SJSA1 (cell line): ENCODE results near the gene RNF31. TPM values are rescaled to one million over a fixed set of nuclear protein-coding genes. Genes with fewer than 3 reads are reported as not detected.

Source experiments
- DNase-seq, 2 experiments: peaks; one replicate each; pipeline ENCODE4 v3.0.0-alpha.2; 2015 to 2020; ENCODE audit warnings: low spot score in 2 of 2, low read depth in 1 of 2
- H3K27ac ChIP-seq: fragments of 250-450 bp; sonication (Bioruptor Pico); 2 replicates; pipeline ENCODE4 v1.5.1; 2020; ENCODE audit warnings: mild to moderate bottlenecking, moderate library complexity
- H3K27me3 ChIP-seq: fragments of 250-450 bp; sonication (Bioruptor Pico); replicated peaks from 2 replicates; pipeline ENCODE4 v1.5.1; 2020; ENCODE audit warnings: mild to moderate bottlenecking, moderate library complexity
- H3K36me3 ChIP-seq: fragments of 250-450 bp; sonication (Bioruptor Pico); 2 replicates; pipeline ENCODE4 v1.5.1; 2020; ENCODE audit warnings: mild to moderate bottlenecking
- H3K4me1 ChIP-seq: fragments of 250-450 bp; sonication (Bioruptor Pico); replicated peaks from 2 replicates; pipeline ENCODE4 v1.6.1; 2021; ENCODE audit warnings: mild to moderate bottlenecking
- H3K4me3 ChIP-seq: fragments of 250-450 bp; sonication (Bioruptor Pico); 2 replicates; pipeline ENCODE4 v1.5.1; 2020; ENCODE audit warnings: mild to moderate bottlenecking
- H3K9me3 ChIP-seq: fragments of 250-450 bp; sonication (Bioruptor Pico); replicated peaks from 2 replicates; pipeline ENCODE4 v1.5.1; 2020; ENCODE audit warnings: mild to moderate bottlenecking
- total RNA-seq: library from RNA; depleted of rRNA; stranded (reverse); fragments of >200 nt; shearing (Covaris generic); gene quantifications from 2 replicates; pipeline ENCODE4 v1.2.3, GENCODE V29; 2014

Gene RNF31
- total RNA-seq, 1 experiment from 2014 or later = 40.3 TPM

DNA sequence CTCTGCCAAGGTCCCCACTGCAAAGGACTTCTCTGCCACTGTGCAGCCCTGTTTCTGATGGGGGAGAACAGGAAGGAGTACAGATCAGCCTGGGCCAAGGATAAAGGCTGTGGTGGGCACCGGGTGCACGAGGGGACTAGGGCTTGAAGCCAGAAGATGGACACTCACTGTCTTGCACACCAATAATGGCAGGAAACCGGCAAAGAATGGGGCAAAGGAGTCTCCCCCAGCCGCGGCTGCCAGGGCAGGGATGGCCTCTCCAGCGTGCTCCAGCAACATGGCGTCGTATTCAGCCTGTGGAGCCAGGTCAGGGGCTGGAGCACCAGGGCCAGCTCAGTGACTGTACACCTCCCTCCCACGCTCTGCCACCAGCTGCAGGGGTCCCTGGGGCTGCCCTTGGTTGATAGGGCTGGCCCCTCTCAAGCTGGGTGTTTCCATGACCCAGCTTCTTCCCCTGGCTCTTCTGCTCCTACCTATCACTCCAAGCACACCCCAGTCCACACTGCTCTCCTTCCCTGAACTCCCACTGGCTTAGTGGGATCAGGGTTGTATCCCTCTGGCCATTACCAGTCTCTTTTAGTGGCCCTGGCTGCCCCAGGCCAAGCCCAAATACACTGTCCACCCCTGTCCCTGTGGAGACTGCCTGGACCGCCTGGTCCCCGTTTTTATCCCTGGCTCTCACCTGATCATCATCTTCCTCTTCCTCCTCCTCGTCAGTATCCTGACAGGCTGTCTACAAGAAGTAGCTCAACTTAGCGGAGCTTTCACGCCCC, 35.0 kb downstream of the RNF31 start:
- DNase-seq = no peak
- no peak overlapping the region for H3K4me3 ChIP-seq
- peaks cover 9% of the 10 kb centered on the region for H3K4me1 ChIP-seq
- H3K27ac ChIP-seq = no peak overlapping the region
- H3K36me3 ChIP-seq = peaks cover 81% of the 10 kb centered on the region
- no peaks in the 10 kb centered on the region for H3K9me3 ChIP-seq
- H3K27me3 ChIP-seq = no peaks in the 10 kb centered on the region

DNA sequence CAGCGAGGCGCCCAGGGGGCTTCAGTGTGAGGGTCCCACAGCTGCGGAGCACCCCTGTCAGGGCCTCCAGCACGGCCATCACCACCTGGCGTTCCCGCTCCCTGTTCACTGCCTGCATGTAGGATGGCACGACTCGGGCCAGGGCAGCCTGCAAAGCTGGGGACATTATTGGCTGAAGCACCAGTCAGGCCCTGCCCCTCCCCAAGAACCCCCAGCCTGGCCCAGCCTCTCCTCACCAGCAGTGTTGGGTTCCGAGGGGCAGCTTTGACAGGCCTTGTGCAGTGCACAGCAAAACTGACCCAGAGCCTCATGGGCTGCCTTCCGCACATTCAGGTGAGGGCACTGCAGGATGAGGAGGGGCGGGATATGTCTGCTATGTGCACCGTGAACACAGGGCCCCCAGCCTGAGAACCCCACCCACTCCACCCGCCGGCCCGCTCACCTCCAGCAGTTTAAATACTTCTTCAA, 35.8 kb downstream of the RNF31 start:
- no peaks in the 10 kb centered on the region for H3K27me3 ChIP-seq
- H3K36me3 ChIP-seq = peaks cover 84% of the 10 kb centered on the region
- DNase-seq = no peak
- no peak overlapping the region for H3K27ac ChIP-seq
- H3K4me3 ChIP-seq = no peak overlapping the region
- H3K9me3 ChIP-seq = no peaks in the 10 kb centered on the region
- H3K4me1 ChIP-seq = peaks cover 16% of the 10 kb centered on the region

DNA sequence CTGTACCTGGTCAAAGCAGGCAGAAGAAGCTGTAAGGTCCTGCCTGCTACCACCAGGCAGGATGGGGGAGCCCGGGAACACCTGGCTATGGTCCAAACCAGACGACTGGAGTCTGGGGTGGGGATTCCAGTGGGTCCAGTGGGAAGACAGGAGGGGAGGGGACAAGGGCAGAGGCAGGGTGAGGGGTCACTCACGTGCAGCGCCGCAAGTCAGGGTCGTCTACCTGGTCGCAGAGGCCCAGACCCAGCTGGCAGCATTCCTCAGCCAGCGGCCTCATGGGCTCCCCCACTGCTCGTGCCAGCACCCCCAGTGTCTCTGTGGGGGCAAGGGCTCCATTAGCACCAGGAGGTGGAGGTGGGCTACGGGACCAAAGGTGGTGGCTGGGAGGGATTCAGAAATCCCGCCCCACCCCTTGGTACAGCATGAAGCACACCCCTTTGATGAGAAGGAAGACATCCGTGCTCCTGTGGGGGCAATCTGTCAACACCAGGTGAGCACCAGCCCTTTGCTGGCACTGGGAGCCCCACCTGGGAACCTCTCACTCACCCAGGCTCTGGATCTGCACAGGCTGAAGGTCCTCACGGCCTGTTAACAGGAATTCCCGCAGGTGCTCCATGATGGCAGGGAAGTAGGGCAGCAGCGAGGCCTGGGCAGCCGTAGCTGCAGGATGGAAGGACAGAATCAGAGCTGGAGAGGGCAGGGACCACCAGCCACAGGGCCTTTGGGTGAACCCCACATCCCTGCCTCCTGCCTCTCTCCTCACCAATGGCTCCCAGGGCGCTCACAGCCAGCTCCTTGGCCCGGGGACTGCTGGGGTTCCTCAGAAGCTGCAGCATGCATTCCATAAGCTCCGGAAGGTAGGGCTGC, 37.0 kb downstream of the RNF31 start:
- DNase-seq = no peak
- no peak overlapping the region for H3K27ac ChIP-seq
- peaks cover 75% of the 10 kb centered on the region for H3K36me3 ChIP-seq
- H3K4me3 ChIP-seq = no peak overlapping the region
- no peaks in the 10 kb centered on the region for H3K9me3 ChIP-seq
- peaks cover 16% of the 10 kb centered on the region for H3K4me1 ChIP-seq
- no peaks in the 10 kb centered on the region for H3K27me3 ChIP-seq

GRCh38 chr14:24185026-24185425, 37.7 kb downstream of the RNF31 start:
- no peaks in the 10 kb centered on the region for H3K27me3 ChIP-seq
- no peak overlapping the region for H3K4me3 ChIP-seq
- H3K27ac ChIP-seq = no peak overlapping the region
- H3K4me1 ChIP-seq = peaks cover 11% of the 10 kb centered on the region
- no peaks in the 10 kb centered on the region for H3K9me3 ChIP-seq
- DNase-seq = no peak
- H3K36me3 ChIP-seq = peaks cover 68% of the 10 kb centered on the region

GRCh38 chr14:24185741-24186140, 38.4 kb downstream of the RNF31 start:
- DNase-seq = no peak
- no peaks in the 10 kb centered on the region for H3K9me3 ChIP-seq
- no peaks in the 10 kb centered on the region for H3K27me3 ChIP-seq
- H3K27ac ChIP-seq = no peak overlapping the region
- peaks cover 7% of the 10 kb centered on the region for H3K4me1 ChIP-seq
- H3K4me3 ChIP-seq = no peak overlapping the region
- H3K36me3 ChIP-seq = peaks cover 61% of the 10 kb centered on the region

- no peak for DNase-seq
- Histone ChIP-seq H3K27me3 (no peaks in the 10 kb centered on the region), H3K9me3 (no peaks in the 10 kb centered on the region), H3K4me3 (no peak overlapping the region), H3K36me3 (peaks cover 53% of the 10 kb centered on the region), H3K4me1 (peaks cover 7% of the 10 kb centered on the region), H3K27ac (no peak overlapping the region)
Observed at GRCh38 chr14:24186831-24187538, 39.7 kb downstream of the RNF31 start.

GRCh38 chr14:24187539-24187915, 40.2 kb downstream of the RNF31 start:
- Histone ChIP-seq H3K9me3 (no peaks in the 10 kb centered on the region), H3K36me3 (peaks cover 53% of the 10 kb centered on the region), H3K27ac (no peak overlapping the region), H3K27me3 (no peaks in the 10 kb centered on the region), H3K4me3 (peak overlapping the region; percentile 54), H3K4me1 (peaks cover 7% of the 10 kb centered on the region)
- DNase-seq = no peak

DNA sequence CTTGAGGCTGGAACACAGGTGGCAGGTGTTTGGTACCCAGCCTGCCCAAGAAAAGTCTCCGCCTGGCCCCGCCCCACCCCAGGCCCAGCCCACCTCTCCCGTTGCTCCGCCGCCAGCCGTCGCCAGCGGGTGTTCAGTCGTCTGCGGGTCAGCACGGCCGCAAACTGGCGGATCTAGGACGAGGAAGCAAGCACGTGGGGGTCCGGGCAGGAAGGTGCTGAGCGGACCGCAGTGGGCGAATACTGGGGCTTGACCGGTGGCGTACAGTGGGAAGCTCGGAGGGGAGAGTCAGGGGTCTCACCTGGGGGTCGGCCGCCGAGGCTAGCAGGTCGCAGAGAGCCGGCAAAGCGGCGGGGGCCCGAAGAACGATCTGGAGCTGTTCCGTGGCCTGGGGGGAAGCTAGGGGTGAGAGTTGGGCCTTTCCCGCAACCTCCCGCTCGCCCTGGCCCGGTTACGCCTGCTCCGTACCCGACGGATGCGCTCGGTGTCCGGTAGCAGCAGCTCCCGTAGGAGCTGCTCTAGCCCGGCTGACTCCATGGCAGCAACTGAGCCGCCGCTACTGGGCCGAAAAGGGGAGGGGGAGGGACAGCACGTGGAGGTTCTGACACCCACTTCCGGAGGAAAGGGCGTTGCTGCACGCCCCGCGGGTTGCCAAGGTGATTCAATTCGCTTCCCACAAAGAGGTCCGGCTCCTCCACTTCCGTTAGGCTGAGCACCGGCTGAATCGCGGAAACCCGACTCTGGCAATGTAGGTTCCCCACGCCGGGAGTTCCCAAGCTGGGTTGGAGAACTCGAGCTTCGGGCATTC, 41.2 kb downstream of the RNF31 start, which contains the start of gene IPO4:
Gene IPO4, minus strand, starts transcription at position 566 of the 808 bp plus-strand sequence. Its CDS starts 29 bp downstream, at position 537.
- peak; percentile 85 to 96 for DNase-seq
- peak within 1 kb of the TSS; percentile 23; the same call in 1 of the 2 replicates for H3K27ac ChIP-seq
- H3K9me3 ChIP-seq = no peaks in the 10 kb centered on the region
- no peaks in the 10 kb centered on the region for H3K27me3 ChIP-seq
- peaks cover 55% of the 10 kb centered on the region for H3K36me3 ChIP-seq
- H3K4me3 ChIP-seq = peak within 1 kb of the TSS; percentile 54
- H3K4me1 ChIP-seq = peaks cover 7% of the 10 kb centered on the region

GRCh38 chr14:24189059-24189375, 41.7 kb downstream of the RNF31 start:
- no peaks in the 10 kb centered on the region for H3K27me3 ChIP-seq
- DNase-seq = no peak

DNA sequence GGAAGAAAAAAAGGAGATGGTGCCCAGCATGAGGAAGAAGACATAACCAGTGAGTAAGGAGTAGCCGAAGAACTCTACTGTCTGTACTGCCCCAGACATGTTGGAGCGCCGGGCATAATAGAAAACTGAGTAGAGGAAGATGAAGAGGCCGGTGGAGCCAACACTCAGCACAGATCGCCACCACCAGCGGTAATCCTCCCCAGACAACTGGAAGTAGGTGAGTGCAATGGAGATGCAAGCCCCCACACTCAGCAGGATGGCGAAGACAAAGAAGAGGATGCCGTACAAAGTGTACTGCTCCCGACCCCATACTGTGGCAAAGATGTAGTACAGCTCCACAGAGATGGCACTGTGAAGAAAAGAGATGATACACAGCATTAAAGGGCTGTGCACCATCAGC, 42.2 kb downstream of the RNF31 start:
- H3K9me3 ChIP-seq = no peaks in the 10 kb centered on the region; the same call in 1 of the 2 replicates
- DNase-seq = no peak
- H3K27ac ChIP-seq = no peak overlapping the region
- no peak overlapping the region for H3K4me3 ChIP-seq
- peaks cover 11% of the 10 kb centered on the region for H3K4me1 ChIP-seq
- H3K27me3 ChIP-seq = no peaks in the 10 kb centered on the region
- peaks cover 55% of the 10 kb centered on the region for H3K36me3 ChIP-seq

More at GRCh38 chr14:24189059-24189375, 41.7 kb downstream of the RNF31 start:
- Histone ChIP-seq H3K4me1 (peaks cover 7% of the 10 kb centered on the region), H3K27ac (0 out of 2 replicates have a peak overlapping the region, but pooled peaks have one; percentile 4), H3K4me3 (no peak overlapping the region), H3K36me3 (peaks cover 55% of the 10 kb centered on the region), H3K9me3 (no peaks in the 10 kb centered on the region; the same call in 1 of the 2 replicates)

DNA sequence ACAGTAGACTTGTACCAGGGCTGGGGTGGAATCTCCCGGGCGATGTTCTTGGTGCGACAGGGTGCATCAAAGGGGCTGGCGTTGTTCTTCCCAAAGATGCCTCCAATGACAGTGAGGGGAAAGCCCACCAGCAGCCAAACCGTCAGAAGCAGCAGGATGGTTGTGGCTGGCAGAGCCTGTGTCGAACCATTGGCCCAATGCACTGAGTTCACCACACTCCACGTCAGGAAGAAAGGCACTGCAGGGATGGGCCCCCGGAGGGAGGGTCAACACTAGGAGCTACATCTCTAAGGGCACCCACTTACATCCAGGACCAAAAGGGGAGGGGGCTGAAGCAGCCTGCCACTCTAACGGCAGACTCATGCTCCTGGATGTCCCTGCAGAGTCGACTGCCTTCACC, 43.1 kb downstream of the RNF31 start:
- H3K27me3 ChIP-seq = no peaks in the 10 kb centered on the region
- H3K36me3 ChIP-seq = peaks cover 53% of the 10 kb centered on the region
- H3K4me3 ChIP-seq = no peak overlapping the region
- no peaks in the 10 kb centered on the region; the same call in 1 of the 2 replicates for H3K9me3 ChIP-seq
- DNase-seq = no peak
- H3K27ac ChIP-seq = no peak overlapping the region
- H3K4me1 ChIP-seq = peaks cover 19% of the 10 kb centered on the region

- no peaks in the 10 kb centered on the region; the same call in 1 of the 2 replicates for H3K9me3 ChIP-seq
- no peak for DNase-seq
- no peak overlapping the region for H3K4me3 ChIP-seq
- peaks cover 34% of the 10 kb centered on the region for H3K36me3 ChIP-seq
- H3K27me3 ChIP-seq = no peaks in the 10 kb centered on the region
- H3K4me1 ChIP-seq = peaks cover 21% of the 10 kb centered on the region
- no peak overlapping the region for H3K27ac ChIP-seq
Observed at GRCh38 chr14:24192933-24193332, 45.6 kb downstream of the RNF31 start.
